ENCODE measurements around the gene CNKSR2.
"Not testable (repeated sequence)": the region's sequence is repeated elsewhere in the genome, so short reads cannot be mapped to it uniquely, and the experiment has no call there.

Gene CNKSR2

GRCh38 chrX:21469071-21469470 lies 94.9 kb downstream of the CNKSR2 start:
- Histone ChIP-seq H3K4me1 (no peaks in the 10 kb centered on the region), H3K4me3 (no peak overlapping the region), H3K36me3 (no peaks in the 10 kb centered on the region), H3K27me3 (no peaks in the 10 kb centered on the region), H3K9me3 (no peaks in the 10 kb centered on the region), H3K27ac (no peak overlapping the region)
- TF ChIP-seq, protein P1, sequence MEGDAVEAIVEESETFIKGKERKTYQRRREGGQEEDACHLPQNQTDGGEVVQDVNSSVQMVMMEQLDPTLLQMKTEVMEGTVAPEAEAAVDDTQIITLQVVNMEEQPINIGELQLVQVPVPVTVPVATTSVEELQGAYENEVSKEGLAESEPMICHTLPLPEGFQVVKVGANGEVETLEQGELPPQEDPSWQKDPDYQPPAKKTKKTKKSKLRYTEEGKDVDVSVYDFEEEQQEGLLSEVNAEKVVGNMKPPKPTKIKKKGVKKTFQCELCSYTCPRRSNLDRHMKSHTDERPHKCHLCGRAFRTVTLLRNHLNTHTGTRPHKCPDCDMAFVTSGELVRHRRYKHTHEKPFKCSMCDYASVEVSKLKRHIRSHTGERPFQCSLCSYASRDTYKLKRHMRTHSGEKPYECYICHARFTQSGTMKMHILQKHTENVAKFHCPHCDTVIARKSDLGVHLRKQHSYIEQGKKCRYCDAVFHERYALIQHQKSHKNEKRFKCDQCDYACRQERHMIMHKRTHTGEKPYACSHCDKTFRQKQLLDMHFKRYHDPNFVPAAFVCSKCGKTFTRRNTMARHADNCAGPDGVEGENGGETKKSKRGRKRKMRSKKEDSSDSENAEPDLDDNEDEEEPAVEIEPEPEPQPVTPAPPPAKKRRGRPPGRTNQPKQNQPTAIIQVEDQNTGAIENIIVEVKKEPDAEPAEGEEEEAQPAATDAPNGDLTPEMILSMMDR (IDR thresholded peaks at IDR 0.05) = no peak
- intact Hi-C loops (cut with DNase I; ENCODE audit: low total_unique reads) = no loop called here
- no peak for DNase-seq

DNA sequence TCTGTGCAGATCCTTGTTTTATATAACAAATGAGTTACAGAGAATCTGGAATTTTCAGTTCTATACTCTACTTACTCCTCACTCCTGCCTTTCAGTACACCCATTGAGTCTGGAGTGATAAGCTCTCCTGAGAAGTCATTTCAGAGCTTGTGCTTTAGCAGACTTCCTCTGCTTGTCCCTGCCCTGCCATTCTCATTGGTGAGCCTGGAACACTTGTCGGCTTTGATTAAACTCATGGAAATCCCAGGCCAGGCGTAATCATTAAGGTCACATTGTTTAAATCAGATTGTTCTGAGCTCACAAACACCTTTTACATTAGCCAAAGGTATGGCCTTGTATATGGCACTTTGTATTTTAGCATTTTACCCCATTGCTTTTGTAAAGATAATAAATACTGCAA lies 102.7 kb downstream of the CNKSR2 start:
- DNase-seq = no peak
- no peaks in the 10 kb centered on the region for H3K27me3 ChIP-seq
- no peak overlapping the region for H3K27ac ChIP-seq
- TF ChIP-seq, protein P1 (IDR thresholded peaks at IDR 0.05) = no peak
- intact Hi-C loops (cut with DNase I; ENCODE audit: low total_unique reads) = no loop called here
- no peaks in the 10 kb centered on the region for H3K4me1 ChIP-seq
- no peak overlapping the region for H3K4me3 ChIP-seq
- no peaks in the 10 kb centered on the region for H3K36me3 ChIP-seq
- no peaks in the 10 kb centered on the region for H3K9me3 ChIP-seq

DNA sequence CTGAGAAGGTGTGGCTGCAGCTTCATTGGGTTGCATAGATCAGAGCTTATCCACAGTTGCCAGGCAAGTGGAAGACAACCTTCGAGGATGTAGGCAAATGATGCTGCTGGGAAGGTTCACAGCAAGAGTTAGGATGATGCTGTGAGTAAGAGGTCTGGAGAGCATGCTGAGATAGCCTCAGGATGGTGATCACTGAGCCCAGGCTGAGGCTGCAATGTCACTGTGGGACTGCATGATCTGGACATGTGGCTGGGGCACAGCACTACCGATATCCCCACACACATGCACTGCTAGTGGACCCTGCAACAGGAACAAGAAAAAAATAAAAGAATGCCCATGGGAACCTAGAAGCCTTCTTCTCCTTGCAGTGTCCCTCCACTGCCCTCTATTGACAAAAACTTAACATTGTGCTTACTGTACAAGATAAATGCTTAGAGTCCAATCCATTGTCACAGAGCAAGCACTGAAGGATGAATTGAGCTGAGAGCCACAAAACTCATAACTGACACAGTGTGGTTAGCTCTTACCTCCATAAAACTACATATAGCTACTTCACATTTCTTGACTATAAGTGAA lies 105.6 kb downstream of the CNKSR2 start:
- Histone ChIP-seq H3K36me3 (no peaks in the 10 kb centered on the region), H3K27ac (no peak overlapping the region), H3K4me1 (no peaks in the 10 kb centered on the region), H3K9me3 (no peaks in the 10 kb centered on the region), H3K4me3 (no peak overlapping the region), H3K27me3 (no peaks in the 10 kb centered on the region)
- intact Hi-C loops (cut with DNase I; ENCODE audit: low total_unique reads) = no loop called here
- DNase-seq = no peak
- TF ChIP-seq, protein P1 (IDR thresholded peaks at IDR 0.05) = peak; percentile 32 to 54

DNA sequence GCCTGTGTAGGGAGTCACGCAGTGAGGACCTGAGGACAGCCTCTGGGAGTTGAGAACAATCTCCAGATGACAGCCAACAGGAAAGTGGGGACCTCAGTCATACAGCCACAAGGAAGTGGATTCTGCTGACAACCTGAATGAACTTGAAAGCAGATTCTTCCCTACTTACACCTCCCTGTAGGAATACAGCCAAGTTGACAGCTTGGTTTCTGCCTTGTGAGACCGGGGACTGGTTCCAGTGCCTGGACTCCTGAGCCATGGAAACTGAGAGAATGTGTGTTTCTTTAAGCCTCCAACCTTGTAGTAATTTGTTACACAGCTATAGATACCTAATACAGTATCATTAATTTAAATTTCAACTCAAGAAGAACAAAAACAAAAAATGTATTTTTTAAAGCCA lies 107.5 kb downstream of the CNKSR2 start:
- intact Hi-C loops (cut with DNase I; ENCODE audit: low total_unique reads) = no loop called here
- TF ChIP-seq, protein P1 (IDR thresholded peaks at IDR 0.05) = no peak
- DNase-seq = no peak
- H3K36me3 ChIP-seq = no peaks in the 10 kb centered on the region
- no peaks in the 10 kb centered on the region for H3K9me3 ChIP-seq
- H3K27me3 ChIP-seq = no peaks in the 10 kb centered on the region
- no peak overlapping the region for H3K4me3 ChIP-seq
- H3K4me1 ChIP-seq = no peaks in the 10 kb centered on the region
- H3K27ac ChIP-seq = no peak overlapping the region

DNA sequence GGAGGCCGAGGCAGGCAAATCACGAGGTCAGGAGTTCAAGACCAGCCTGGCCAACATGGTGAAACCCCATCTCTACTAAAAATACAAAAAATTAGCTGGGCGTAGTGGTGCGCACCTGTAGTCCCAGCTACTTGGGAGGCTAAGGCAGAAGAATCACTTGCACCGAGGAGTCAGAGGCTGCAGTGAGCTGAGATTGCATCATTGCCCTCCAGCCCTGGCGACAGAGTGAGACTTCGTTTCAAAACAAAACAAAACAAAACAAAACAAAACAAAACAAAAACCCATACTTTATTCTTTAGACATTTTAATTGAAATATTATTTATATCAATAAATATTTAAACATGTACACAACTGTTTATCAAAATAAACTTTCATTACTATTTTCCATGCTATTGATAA lies 109.8 kb downstream of the CNKSR2 start:
- H3K4me1 ChIP-seq; H3K27ac ChIP-seq; DNase-seq; intact Hi-C loops (cut with DNase I; ENCODE audit: low total_unique reads); H3K4me3 ChIP-seq; H3K9me3 ChIP-seq; H3K36me3 ChIP-seq; H3K27me3 ChIP-seq: not testable (repeated sequence)

DNA sequence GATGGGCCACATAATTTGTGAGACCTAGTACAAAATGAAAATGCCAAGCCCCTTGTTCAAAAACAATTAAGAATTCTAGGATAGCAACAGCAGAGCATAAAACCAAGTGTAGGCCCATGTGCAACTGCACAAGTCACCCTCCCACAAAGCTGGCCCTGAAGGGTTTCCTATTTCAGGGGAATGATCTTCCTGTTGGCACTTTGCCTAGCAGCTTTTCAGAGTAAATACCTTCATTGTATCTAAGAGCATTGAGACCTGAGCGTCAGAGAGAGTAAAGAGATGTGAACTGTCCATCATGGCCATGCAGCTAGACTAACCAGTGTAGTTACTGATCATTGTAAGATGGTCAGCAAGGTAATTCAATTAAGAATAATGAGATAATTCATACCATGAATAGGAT lies 113.6 kb downstream of the CNKSR2 start:
- no peak for DNase-seq
- H3K9me3 ChIP-seq = no peaks in the 10 kb centered on the region
- no peak overlapping the region for H3K4me3 ChIP-seq
- no peaks in the 10 kb centered on the region for H3K36me3 ChIP-seq
- H3K27me3 ChIP-seq = no peaks in the 10 kb centered on the region
- H3K4me1 ChIP-seq = no peaks in the 10 kb centered on the region
- TF ChIP-seq, protein P1 (IDR thresholded peaks at IDR 0.05) = no peak
- no peak overlapping the region for H3K27ac ChIP-seq
- intact Hi-C loops (cut with DNase I; ENCODE audit: low total_unique reads) = no loop called here

Measured in tibial artery (tissue), 4 donors.